ENCODE data around the gene TNIP2. TPM values are rescaled to one million over a fixed set of nuclear protein-coding genes. Genes with fewer than 3 reads are reported as not detected.

The TNIP2 gene
- total and polyA plus RNA-seq, 11 donors = 12.6 to 94.5 (median 23.4) TPM

DNA sequence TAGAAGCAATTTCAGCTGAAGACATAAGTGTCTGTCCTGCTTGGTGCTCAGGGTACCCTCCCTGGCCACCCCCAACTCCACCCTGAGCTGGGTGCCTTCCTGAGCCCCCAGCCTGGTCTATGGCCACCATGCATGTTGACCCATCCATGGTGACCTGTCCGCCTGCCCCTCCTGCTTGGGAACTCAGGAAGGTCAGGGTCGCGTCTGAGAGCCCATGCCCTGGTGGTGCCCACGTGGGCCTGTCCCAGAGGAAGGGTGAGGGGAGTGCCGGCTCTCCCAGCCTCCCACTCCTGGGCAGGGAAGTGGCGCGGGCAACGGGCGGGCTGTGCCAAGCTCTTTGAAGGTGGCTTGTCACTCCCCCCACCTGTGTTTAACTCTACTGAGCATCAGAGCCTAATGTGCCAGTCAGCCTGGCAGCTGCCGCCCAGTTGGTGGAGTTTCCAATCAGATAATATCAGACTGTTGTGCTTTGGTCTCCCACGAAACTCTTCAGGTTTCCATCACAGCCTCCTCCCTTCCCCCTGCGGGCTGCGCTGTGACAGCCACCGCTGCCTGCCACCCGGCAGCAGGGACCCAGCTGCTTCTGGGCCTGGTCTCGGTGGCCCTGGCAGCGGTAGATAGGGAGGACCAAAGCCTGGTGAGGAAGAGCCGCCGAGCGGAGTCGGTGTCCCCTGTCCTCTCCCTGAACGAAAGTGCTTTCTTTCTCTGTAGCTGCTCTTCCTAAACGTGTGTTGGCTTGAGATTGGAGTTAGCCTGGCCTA, 41.6 kb upstream of the TNIP2 start:
- DNase-seq = peak; percentile 37 to 80 (median 67)
- H3K4me1 ChIP-seq = peaks cover 65 to 96% (median 90%) of the 10 kb centered on the region in 12 donors
- peak overlapping the region; percentile 11 to 96 (median 87) for H3K27ac ChIP-seq
- intact Hi-C loops (cut with DNase I) = loop anchor here in 2 of 10 donors (5.0 kb wide), 2 partner anchors 55 to 70 kb away; no protein-coding TSS in a partner anchor
- peak; percentile 4 to 40 (median 11) for ATAC-seq
- H3K36me3 ChIP-seq = peaks cover 0 to 13% (median 0%) of the 10 kb centered on the region in 9 donors
- 31 to 43% (median 39%) methylated on average over 12 to 23 of the region's 23 CpGs for WGBS, 4 donors
- TF ChIP-seq, protein P1, sequence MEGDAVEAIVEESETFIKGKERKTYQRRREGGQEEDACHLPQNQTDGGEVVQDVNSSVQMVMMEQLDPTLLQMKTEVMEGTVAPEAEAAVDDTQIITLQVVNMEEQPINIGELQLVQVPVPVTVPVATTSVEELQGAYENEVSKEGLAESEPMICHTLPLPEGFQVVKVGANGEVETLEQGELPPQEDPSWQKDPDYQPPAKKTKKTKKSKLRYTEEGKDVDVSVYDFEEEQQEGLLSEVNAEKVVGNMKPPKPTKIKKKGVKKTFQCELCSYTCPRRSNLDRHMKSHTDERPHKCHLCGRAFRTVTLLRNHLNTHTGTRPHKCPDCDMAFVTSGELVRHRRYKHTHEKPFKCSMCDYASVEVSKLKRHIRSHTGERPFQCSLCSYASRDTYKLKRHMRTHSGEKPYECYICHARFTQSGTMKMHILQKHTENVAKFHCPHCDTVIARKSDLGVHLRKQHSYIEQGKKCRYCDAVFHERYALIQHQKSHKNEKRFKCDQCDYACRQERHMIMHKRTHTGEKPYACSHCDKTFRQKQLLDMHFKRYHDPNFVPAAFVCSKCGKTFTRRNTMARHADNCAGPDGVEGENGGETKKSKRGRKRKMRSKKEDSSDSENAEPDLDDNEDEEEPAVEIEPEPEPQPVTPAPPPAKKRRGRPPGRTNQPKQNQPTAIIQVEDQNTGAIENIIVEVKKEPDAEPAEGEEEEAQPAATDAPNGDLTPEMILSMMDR (IDR thresholded peaks at IDR 0.05) = no peak
- TF ChIP-seq POLR2A (IDR thresholded peaks at IDR 0.05) = no peak
- peak overlapping the region in 4 of 12 donors; percentile 18 to 60 (median 26) for H3K4me3 ChIP-seq
- no peaks in the 10 kb centered on the region for H3K9me3 ChIP-seq
- no peaks in the 10 kb centered on the region for H3K27me3 ChIP-seq

DNA sequence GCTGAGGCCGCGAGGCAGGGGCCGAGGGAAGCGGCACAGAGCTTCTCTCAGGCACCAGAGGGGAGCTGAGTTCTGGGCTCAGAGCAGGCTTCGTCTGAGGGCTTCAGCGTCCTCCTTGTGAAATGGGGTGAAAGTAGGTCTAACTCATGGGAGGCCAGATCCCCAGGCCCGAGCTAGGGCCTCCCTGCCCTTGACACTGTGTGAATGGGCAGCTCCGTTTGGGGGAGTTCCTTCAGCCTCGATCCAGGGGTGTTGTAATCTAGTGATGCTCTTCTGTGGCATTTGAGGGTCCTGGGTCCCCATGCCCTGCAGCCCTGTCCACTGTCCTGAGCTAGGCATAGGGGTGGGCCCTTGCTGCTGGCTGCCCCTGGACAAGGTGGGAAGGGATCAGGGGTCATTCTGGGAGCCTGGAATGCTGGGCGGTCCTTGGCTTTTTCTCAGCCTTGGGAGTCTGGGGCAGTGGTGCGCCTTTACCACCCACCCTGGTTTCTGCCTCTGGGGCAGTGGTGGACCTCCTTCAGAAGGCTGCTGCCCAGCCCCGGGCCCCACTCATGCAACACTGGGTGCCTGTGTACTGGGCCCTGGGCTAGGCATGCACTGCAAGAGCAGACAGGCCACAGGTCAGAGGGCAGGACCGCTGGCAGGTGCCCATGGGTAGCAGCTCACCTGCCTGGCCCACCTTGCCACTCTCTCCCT, 40.9 kb upstream of the TNIP2 start:
- Histone ChIP-seq H3K27ac (peak overlapping the region; percentile 7 to 96 (median 86)), H3K4me3 (no peak overlapping the region), H3K36me3 (peaks cover 0 to 13% (median 0%) of the 10 kb centered on the region in 9 donors), H3K27me3 (no peaks in the 10 kb centered on the region), H3K9me3 (no peaks in the 10 kb centered on the region), H3K4me1 (peaks cover 65 to 100% (median 92%) of the 10 kb centered on the region in 12 donors)
- no peak for ATAC-seq
- DNase-seq = peak in 2 of 5 donors; percentile 15 to 39
- intact Hi-C loops (cut with DNase I) = loop anchor here in 2 of 10 donors (5.0 kb wide), 2 partner anchors 55 to 70 kb away; no protein-coding TSS in a partner anchor
- no peak for TF ChIP-seq POLR2A (IDR thresholded peaks at IDR 0.05)
- TF ChIP-seq, protein P1 (IDR thresholded peaks at IDR 0.05) = no peak
- 75 to 90% (median 87%) methylated on average over 7 to 13 of the region's 13 CpGs for WGBS, 4 donors

DNA sequence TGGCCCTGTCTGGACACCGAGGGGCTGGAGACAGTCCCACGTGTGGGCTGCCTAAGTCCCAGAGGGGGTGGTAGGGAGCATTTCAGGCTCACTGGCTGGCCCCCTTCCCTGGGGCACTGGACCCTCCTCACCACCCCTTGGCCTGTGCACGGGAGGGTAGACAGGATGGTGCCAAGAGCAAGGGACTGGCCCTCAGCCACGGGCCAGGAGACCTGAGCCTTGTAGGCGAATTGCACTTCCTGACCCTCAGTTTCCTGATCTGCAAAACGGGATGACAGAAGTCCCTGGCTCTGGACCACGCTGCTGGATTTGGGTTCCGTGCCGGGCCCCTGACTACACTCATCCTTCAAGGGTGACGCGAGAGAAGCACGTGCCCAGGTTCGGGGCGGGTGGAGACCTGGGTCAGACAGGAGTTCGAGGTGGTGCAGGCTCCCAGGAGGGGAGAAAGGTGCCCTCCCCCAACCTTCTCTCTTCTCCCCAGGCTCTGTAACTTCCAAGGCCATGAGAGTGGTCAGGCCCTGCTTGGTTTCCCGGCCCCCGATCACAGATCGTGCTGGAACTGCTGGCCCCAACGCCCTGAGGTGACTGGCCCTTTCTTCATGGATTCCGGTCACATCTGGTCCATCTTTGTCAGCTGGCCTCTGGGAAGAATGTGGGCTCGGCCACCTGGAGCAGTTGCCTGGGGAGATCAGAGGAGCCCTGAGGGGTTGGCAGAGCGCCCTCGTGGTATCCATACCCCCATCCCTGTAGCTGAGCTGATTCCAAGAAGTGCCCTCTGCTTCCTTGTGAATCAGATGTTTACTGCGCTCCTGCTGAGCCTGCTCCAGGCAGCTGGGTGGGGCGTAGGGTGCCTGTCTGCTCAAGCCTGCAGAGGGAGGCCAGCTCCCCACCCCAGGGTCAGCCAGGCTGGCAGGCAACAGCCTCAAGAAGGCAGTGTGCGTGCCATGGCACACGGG, 40.0 kb upstream of the TNIP2 start:
- peak in 4 of 5 donors; percentile 19 to 62 (median 24) for DNase-seq
- intact Hi-C loops (cut with DNase I) = loop anchor here in 2 of 10 donors (5.0 kb wide), 2 partner anchors 56 to 71 kb away; no protein-coding TSS in a partner anchor
- H3K9me3 ChIP-seq = no peaks in the 10 kb centered on the region
- 60 to 78% (median 76%) methylated on average over 21 to 27 of the region's 27 CpGs for WGBS, 4 donors
- H3K36me3 ChIP-seq = peaks cover 0 to 13% (median 0%) of the 10 kb centered on the region in 9 donors
- H3K27ac ChIP-seq = peak overlapping the region in 11 of 12 donors; percentile 11 to 96 (median 82)
- TF ChIP-seq, protein P1 (IDR thresholded peaks at IDR 0.05) = no peak
- TF ChIP-seq POLR2A (IDR thresholded peaks at IDR 0.05) = no peak
- H3K27me3 ChIP-seq = no peaks in the 10 kb centered on the region
- H3K4me3 ChIP-seq = no peak overlapping the region
- no peak for ATAC-seq
- H3K4me1 ChIP-seq = peaks cover 62 to 96% (median 87%) of the 10 kb centered on the region in 12 donors

All from heart left ventricle (tissue), 16 donors.